ENCODE measurements around the gene OSBP2.

Gene OSBP2

DNA sequence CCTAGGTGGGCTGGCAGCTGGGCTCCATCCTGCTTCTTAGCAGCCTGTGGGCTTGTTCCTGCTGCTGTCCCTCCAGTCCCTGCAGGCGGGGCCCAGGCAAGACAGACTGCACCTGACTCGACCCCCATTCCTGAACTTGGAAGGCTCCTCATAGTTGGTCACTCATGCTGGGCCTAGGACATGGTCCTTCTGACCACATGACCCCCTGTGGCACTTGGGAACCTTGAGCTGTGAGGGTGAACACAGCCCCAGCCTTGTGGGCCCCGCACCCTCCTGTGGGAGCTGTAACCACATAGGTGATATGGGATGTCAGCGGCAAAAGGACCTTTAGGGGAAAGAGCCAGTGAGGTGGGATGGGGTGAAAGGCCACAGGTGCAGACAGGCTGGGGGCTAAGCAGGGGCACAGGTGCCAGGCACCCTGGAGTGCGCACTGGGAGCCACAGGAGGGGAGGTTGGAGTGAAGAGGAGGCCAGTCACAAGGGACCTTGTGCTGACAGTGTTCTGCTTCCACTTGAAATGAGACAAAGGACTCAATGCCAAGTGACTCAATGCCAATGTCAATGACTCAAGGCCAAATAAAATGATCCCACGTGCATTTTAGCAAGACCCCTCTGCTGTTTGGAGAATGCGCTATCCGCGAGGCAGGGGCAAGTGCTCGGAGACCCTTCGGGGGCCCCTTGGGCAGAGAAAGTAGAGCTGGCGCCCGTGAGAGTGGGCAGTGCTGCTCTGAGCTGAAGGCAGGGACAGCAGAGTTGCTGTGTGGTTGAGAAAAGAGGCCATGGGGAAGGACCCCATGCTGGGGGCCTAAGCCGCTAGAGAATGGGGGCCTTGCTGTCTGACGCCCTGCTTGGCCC lies 183.2 kb downstream of the OSBP2 start:
- H2BK12ac ChIP-seq (ENCODE audit: low read length in 2 of 2) = no peak overlapping the region
- no peak overlapping the region for H3K23ac ChIP-seq (ENCODE audit: low read length in 2 of 2)
- no peak overlapping the region for H3K18ac ChIP-seq (ENCODE audit: low read depth in 1 of 2, low read length in 2 of 2)
- H3K4me3 ChIP-seq (ENCODE audit: insufficient read depth in 1 of 2, low read depth in 1 of 2, low read length in 2 of 2) = no peak overlapping the region
- no peak overlapping the region for H2BK120ac ChIP-seq (ENCODE audit: low read depth, low read length)
- no peak overlapping the region for H2AFZ ChIP-seq (ENCODE audit: low read depth, low read length)
- peaks cover 0 to 3% of the 10 kb centered on the region in 2 experiments for H3K36me3 ChIP-seq (ENCODE audit: control insufficient read depth in 1 of 2, insufficient read depth in 2 of 2, low read depth in 1 of 2, low read length in 2 of 2)
- H3K4me1 ChIP-seq (ENCODE audit: control insufficient read depth, insufficient read depth, low read depth, low read length) = peaks cover 3% of the 10 kb centered on the region
- H4K91ac ChIP-seq (ENCODE audit: low read length) = peak overlapping the region; percentile 7
- no peak overlapping the region for H4K8ac ChIP-seq (ENCODE audit: low read length)
- H3K27ac ChIP-seq (ENCODE audit: low read length, poor library complexity, severe bottlenecking) = no peak overlapping the region
- no peak overlapping the region for H3K4ac ChIP-seq (ENCODE audit: low read depth in 1 of 2, low read length in 2 of 2)
- no peaks in the 10 kb centered on the region for H3K79me1 ChIP-seq (replicated peaks; ENCODE audit: low read length, poor library complexity, severe bottlenecking)
- no peak overlapping the region for H3K9ac ChIP-seq (ENCODE audit: low read length)
- H2BK5ac ChIP-seq (ENCODE audit: low read depth, low read length, poor library complexity, severe bottlenecking) = no peak overlapping the region
- no peaks in the 10 kb centered on the region for H3K9me3 ChIP-seq (ENCODE audit: control insufficient read depth, low read length)
- H3K4me2 ChIP-seq (ENCODE audit: low read length, poor library complexity, severe bottlenecking) = no peak overlapping the region
- WGBS = 88% methylated on average over 15 of the region's 15 CpGs
- peaks cover 0 to 14% of the 10 kb centered on the region in 2 experiments for H3K27me3 ChIP-seq (ENCODE audit: control insufficient read depth in 1 of 2, insufficient read depth in 1 of 2, low read length in 2 of 2)
- H2AK5ac ChIP-seq (ENCODE audit: low read length, severe bottlenecking) = no peak overlapping the region
- DNase-seq = no peak
- no peak overlapping the region for H3K14ac ChIP-seq (ENCODE audit: low read length in 2 of 2)
- peak overlapping the region; percentile 4 for H2BK15ac ChIP-seq (ENCODE audit: low read depth, poor library complexity, severe bottlenecking)

DNA sequence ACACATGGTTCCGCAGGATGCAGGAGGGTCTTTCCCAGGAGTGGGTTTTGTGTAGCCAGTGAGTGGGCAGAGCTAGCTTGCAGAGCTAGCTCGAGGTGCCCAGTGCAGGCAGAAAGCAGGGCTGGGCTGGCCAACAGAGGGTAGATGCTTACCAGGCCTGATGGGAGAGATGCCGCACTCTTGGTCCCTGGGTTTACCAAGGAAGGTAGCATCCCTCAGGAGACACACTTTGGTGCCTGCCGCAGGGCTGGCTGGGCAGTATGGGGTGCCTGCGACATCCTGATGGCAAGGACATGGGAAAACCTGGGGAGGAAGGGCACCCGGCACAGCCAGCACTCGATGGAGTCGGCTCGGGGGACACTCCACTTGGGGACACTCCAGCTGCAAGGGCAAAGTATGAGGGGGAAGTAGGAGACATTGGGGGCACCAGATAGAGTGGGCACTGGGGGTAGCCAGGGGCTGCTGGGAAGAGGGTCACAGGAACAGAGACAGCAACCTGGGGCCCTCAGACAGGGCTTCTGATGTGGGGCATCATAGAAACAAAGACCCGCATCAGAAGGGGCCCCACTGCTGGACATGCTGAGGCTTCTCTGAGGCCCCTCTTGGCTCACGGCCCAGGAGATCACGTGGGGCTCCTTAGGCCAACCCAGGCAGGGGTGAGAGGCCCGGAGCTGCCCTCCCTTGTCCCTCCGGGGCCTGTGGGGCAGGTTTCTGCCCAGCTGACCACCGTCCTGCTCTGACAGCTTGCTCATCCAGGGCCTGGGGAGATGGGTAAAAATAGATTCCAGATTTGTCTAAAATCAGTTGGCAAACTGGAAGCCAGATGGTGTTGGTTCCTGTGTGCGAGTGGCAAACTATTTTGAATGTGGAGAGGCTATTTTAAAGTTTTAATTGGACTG lies 184.1 kb downstream of the OSBP2 start:
- Histone ChIP-seq H2AK5ac (ENCODE audit: low read length, severe bottlenecking) (no peak overlapping the region), H4K8ac (ENCODE audit: low read length) (no peak overlapping the region), H3K27ac (ENCODE audit: low read length, poor library complexity, severe bottlenecking) (no peak overlapping the region), H2BK5ac (ENCODE audit: low read depth, low read length, poor library complexity, severe bottlenecking) (no peak overlapping the region), H3K36me3 (ENCODE audit: control insufficient read depth in 1 of 2, insufficient read depth in 2 of 2, low read depth in 1 of 2, low read length in 2 of 2) (no peaks in the 10 kb centered on the region), H2AFZ (ENCODE audit: low read depth, low read length) (no peak overlapping the region), H2BK120ac (ENCODE audit: low read depth, low read length) (no peak overlapping the region), H3K4me2 (ENCODE audit: low read length, poor library complexity, severe bottlenecking) (no peak overlapping the region), H4K91ac (ENCODE audit: low read length) (no peak overlapping the region), H2BK15ac (ENCODE audit: low read depth, poor library complexity, severe bottlenecking) (peak overlapping the region; percentile 4), H3K9ac (ENCODE audit: low read length) (no peak overlapping the region), H3K14ac (ENCODE audit: low read length in 2 of 2) (no peak overlapping the region), H3K79me1 (replicated peaks; ENCODE audit: low read length, poor library complexity, severe bottlenecking) (no peaks in the 10 kb centered on the region), H3K4me3 (ENCODE audit: insufficient read depth in 1 of 2, low read depth in 1 of 2, low read length in 2 of 2) (no peak overlapping the region), H3K18ac (ENCODE audit: low read depth in 1 of 2, low read length in 2 of 2) (no peak overlapping the region), H3K4me1 (ENCODE audit: control insufficient read depth, insufficient read depth, low read depth, low read length) (peaks cover 3% of the 10 kb centered on the region), H3K27me3 (ENCODE audit: control insufficient read depth in 1 of 2, insufficient read depth in 1 of 2, low read length in 2 of 2) (peaks cover 0 to 18% of the 10 kb centered on the region in 2 experiments), H2BK12ac (ENCODE audit: low read length in 2 of 2) (no peak overlapping the region), H3K9me3 (ENCODE audit: control insufficient read depth, low read length) (no peaks in the 10 kb centered on the region), H3K23ac (ENCODE audit: low read length in 2 of 2) (no peak overlapping the region), H3K4ac (ENCODE audit: low read depth in 1 of 2, low read length in 2 of 2) (no peak overlapping the region)
- no peak for DNase-seq
- 83% methylated on average over 16 of the region's 16 CpGs for WGBS

GRCh38 chr22:30879415-30879797 lies 184.7 kb downstream of the OSBP2 start:
- Histone ChIP-seq H3K4ac (ENCODE audit: low read depth in 1 of 2, low read length in 2 of 2) (no peak overlapping the region), H3K14ac (ENCODE audit: low read length in 2 of 2) (no peak overlapping the region), H3K36me3 (ENCODE audit: control insufficient read depth in 1 of 2, insufficient read depth in 2 of 2, low read depth in 1 of 2, low read length in 2 of 2) (no peaks in the 10 kb centered on the region), H3K9ac (ENCODE audit: low read length) (no peak overlapping the region), H2BK15ac (ENCODE audit: low read depth, poor library complexity, severe bottlenecking) (no peak overlapping the region), H2BK12ac (ENCODE audit: low read length in 2 of 2) (no peak overlapping the region), H3K23ac (ENCODE audit: low read length in 2 of 2) (no peak overlapping the region), H2AK5ac (ENCODE audit: low read length, severe bottlenecking) (no peak overlapping the region), H3K18ac (ENCODE audit: low read depth in 1 of 2, low read length in 2 of 2) (no peak overlapping the region), H3K27me3 (ENCODE audit: control insufficient read depth in 1 of 2, insufficient read depth in 1 of 2, low read length in 2 of 2) (peaks cover 0 to 23% of the 10 kb centered on the region in 2 experiments), H3K4me2 (ENCODE audit: low read length, poor library complexity, severe bottlenecking) (no peak overlapping the region), H4K8ac (ENCODE audit: low read length) (no peak overlapping the region), H4K91ac (ENCODE audit: low read length) (no peak overlapping the region), H3K79me1 (replicated peaks; ENCODE audit: low read length, poor library complexity, severe bottlenecking) (no peaks in the 10 kb centered on the region), H3K9me3 (ENCODE audit: control insufficient read depth, low read length) (no peaks in the 10 kb centered on the region), H2BK5ac (ENCODE audit: low read depth, low read length, poor library complexity, severe bottlenecking) (no peak overlapping the region), H2AFZ (ENCODE audit: low read depth, low read length) (no peak overlapping the region), H3K27ac (ENCODE audit: low read length, poor library complexity, severe bottlenecking) (no peak overlapping the region), H3K4me1 (ENCODE audit: control insufficient read depth, insufficient read depth, low read depth, low read length) (peaks cover 3% of the 10 kb centered on the region), H3K4me3 (ENCODE audit: insufficient read depth in 1 of 2, low read depth in 1 of 2, low read length in 2 of 2) (no peak overlapping the region), H2BK120ac (ENCODE audit: low read depth, low read length) (no peak overlapping the region)
- 80% methylated on average over 8 of the region's 8 CpGs for WGBS
- no peak for DNase-seq

DNA sequence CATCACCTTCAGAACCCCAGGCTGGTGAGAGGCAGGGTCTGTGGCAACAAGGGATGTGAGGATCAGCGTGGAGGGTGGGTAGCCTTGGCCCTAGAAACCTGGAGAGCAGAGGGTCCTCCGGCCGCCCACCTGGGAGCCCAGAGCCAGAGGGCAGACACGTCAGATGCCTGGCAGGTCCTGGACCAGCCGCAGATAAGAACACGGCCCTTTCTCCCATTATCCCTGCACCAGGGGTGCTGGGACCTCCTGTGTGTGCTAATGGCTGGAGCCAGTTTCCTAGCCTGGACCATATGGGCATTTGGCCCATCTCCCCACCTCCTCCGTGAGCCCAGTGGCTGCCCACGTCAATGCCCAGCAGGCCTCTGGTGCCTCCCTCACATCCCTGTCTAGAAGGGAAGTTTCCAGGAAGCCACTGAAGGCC lies 185.5 kb downstream of the OSBP2 start:
- Histone ChIP-seq H3K79me1 (replicated peaks; ENCODE audit: low read length, poor library complexity, severe bottlenecking) (no peaks in the 10 kb centered on the region), H2BK120ac (ENCODE audit: low read depth, low read length) (no peak overlapping the region), H3K18ac (ENCODE audit: low read depth in 1 of 2, low read length in 2 of 2) (no peak overlapping the region), H3K14ac (ENCODE audit: low read length in 2 of 2) (no peak overlapping the region), H2BK12ac (ENCODE audit: low read length in 2 of 2) (no peak overlapping the region), H3K4me3 (ENCODE audit: insufficient read depth in 1 of 2, low read depth in 1 of 2, low read length in 2 of 2) (no peak overlapping the region), H3K4me2 (ENCODE audit: low read length, poor library complexity, severe bottlenecking) (no peak overlapping the region), H2BK15ac (ENCODE audit: low read depth, poor library complexity, severe bottlenecking) (no peak overlapping the region), H2AFZ (ENCODE audit: low read depth, low read length) (no peak overlapping the region), H4K8ac (ENCODE audit: low read length) (no peak overlapping the region), H4K91ac (ENCODE audit: low read length) (peak overlapping the region; percentile 21), H3K9ac (ENCODE audit: low read length) (no peak overlapping the region), H3K4ac (ENCODE audit: low read depth in 1 of 2, low read length in 2 of 2) (no peak overlapping the region), H3K27me3 (ENCODE audit: control insufficient read depth in 1 of 2, insufficient read depth in 1 of 2, low read length in 2 of 2) (peaks cover 0 to 23% of the 10 kb centered on the region in 2 experiments), H3K27ac (ENCODE audit: low read length, poor library complexity, severe bottlenecking) (no peak overlapping the region), H2BK5ac (ENCODE audit: low read depth, low read length, poor library complexity, severe bottlenecking) (no peak overlapping the region), H3K4me1 (ENCODE audit: control insufficient read depth, insufficient read depth, low read depth, low read length) (peaks cover 3% of the 10 kb centered on the region), H3K9me3 (ENCODE audit: control insufficient read depth, low read length) (no peaks in the 10 kb centered on the region), H2AK5ac (ENCODE audit: low read length, severe bottlenecking) (no peak overlapping the region), H3K23ac (ENCODE audit: low read length in 2 of 2) (no peak overlapping the region), H3K36me3 (ENCODE audit: control insufficient read depth in 1 of 2, insufficient read depth in 2 of 2, low read depth in 1 of 2, low read length in 2 of 2) (no peaks in the 10 kb centered on the region)
- no peak for DNase-seq
- 85% methylated on average over 8 of the region's 8 CpGs for WGBS
